HG02571 (cell line): ENCODE measurements around the gene MGARP.
"Not testable (repeated sequence)": the region's sequence is repeated elsewhere in the genome, so short reads cannot be mapped to it uniquely, and the experiment has no call there.

ENCODE experiments used
- ATAC-seq: cut with Tn5 transposase; IDR thresholded peaks from one replicate; pipeline ENCODE4 v1.9.1; 2021; ENCODE audit warnings: mild to moderate bottlenecking, moderate library complexity; ENCODE audit not compliant: unreplicated experiment

MGARP gene

DNA sequence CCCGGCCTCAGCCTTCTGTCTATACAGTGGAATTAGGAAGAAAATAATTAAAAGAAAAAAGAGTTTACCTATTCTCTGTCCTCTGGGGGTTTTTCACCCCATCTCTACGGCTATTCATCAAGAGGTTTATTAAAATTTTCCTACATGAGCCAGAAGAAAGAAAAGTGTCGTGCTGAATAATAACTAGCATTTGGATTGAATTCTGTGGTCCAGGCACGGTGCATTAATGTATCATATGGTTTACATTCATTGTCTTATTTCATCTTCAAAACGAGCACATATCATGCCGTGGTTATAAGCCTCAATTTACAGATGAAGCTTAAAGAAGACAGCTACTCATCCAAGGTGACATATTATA lies 15.9 kb upstream of the MGARP start:
- no peak for ATAC-seq

- ATAC-seq, result peak; percentile 94
These were observed 15.3 kb upstream of the MGARP start for GRCh38 chr4:139295206-139295941.

GRCh38 chr4:139286186-139286698 lies 6.2 kb upstream of the MGARP start:
- ATAC-seq, result no peak

DNA sequence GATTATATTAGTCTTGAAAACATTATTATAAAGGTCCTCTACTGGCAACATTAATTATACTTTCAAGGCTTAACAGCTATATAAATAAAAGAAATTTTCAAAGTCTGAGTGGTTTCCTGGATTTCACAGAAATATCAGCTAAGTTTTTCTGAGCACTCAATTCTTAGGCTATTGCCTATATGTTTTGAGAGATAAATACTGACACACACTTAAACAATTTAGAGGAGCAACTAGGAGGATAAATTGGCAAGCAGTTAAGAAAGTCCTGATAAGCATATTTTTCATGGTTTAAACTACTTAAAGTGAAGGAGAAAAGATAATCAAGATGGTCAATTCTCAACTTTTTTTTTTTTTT lies 2.7 kb upstream of the MGARP start:
- ATAC-seq, result no peak

DNA sequence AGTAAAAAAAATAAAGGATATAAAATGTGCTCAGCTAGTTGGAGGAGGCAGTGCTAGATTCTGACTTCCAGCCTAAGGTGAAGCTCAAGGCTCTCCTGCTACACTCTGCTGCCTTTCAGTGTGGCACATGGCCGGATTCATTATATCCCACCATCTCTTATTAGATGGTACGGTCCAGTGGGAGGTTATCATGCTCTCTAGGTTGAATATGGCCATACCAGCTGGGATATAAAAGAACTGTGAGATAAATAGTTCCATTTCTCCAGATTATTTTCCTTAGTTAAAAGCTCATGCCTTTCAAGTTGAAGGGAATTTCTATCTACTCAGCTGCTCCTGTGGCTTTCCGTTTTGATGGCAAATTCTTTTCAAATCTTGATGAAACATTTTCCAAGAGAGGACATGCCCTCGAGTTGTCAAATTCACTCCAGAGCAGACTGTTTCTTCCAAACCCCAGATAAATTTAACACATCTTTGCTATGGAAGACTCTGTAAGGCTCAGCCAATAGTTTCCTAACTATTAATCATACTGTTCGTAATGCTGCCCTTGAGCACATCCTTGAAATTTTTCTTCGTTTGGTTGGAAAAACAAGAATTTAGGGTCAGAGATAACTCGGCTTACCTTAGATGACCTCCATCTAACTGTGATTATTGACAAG lies 2.2 kb upstream of the MGARP start:
- no peak for ATAC-seq

- no peak for ATAC-seq
These were observed 889 bp downstream of the MGARP start for GRCh38 chr4:139278912-139279759.

GRCh38 chr4:139278485-139278884 lies 1.5 kb downstream of the MGARP start:
- ATAC-seq, result no peak

- no peak for ATAC-seq
These were observed 4.7 kb downstream of the MGARP start for GRCh38 chr4:139275281-139275735.

- ATAC-seq, result no peak
These were observed 5.2 kb downstream of the MGARP start for GRCh38 chr4:139274790-139275189.

- ATAC-seq, result no peak
These were observed 6.2 kb downstream of the MGARP start for GRCh38 chr4:139273835-139274234.

DNA sequence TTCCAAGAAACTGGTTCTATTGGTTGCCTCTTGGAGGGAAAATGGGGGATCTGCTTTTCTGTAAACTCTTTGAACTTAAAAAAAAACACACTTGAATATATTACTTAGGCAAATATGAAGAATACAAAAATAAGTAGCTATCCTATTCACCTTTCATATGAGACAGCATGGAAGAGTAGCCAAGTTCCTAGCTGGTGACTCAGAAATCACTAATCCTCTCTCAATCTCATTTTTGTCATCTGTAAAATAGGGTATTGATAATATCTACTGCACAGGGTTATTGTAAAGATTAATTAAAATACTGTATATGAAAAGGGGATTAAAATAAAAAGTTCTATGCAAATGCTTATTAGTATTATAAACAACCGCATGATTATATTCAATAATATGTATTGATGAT lies 12.7 kb downstream of the MGARP start:
- ATAC-seq, result no peak

DNA sequence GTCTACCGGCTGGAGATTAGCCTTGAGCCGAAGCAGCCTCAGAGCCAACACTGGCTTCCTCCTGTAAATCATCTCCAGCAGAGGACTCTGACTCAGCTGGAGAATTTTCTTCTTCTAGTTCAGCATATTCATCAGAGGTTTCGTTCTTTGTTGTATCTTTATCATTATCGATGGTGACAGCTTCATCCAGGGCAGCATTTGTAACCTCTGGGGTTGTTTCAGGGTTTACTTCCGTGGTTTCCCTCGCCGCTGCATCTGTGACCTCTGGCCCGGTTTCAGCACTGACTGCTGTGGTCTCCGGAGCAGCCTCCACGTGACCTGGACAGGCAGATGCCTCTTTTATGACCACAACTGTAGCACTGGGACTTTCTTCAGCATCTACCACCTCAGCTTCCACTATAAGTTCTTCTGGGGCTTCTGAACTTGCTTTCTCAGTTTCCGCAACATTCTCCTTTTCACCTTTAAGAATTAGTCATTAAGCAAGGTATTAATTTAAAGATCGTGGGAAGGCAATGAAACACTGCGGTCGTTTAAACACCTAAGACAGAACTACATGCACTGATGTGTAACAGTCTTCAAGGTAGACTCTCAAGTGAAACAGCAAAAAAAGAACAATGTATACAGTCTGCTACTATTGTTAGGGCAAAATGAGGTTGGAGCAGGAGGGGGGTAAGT lies 13.3 kb downstream of the MGARP start:
- peak; percentile 98 for ATAC-seq

- ATAC-seq, result no peak
These were observed 13.8 kb downstream of the MGARP start for GRCh38 chr4:139266208-139266582.

DNA sequence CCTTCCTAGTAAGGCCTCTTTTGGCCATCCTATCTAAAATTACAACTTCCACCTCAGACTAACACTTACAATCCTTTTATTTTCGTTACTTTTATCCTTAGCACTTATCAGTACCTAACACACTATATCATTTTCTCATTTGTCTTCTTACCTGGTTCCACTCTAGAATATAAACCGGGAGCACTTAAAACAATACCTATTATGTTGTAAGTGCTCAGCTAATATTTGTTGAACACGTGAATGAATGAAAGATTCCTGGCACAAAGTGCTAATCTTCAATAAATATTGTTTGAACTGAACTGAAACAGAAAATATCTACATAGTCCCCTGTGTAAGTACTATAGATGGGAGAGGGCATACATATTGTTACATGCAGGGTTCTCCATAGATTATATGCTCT lies 14.4 kb downstream of the MGARP start:
- no peak for ATAC-seq

DNA sequence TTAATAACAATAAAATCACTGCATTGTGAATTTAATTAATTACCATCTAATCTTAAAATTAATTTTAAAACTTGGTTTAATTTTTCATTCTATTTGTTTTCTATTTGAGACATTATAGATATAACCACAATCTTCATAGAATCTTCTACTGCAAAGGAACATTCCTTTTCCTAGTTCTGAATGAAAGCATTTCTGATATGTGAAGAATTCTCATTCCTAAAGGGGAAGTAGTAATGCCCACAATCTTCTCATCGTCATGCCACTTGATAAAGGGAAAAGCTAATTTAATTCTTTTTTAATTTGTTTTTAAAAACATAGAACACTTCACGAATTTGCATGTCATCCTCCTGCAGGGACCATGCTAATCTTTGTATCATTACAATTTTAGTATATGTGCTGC lies 23.7 kb downstream of the MGARP start:
- no peak for ATAC-seq

- not testable (repeated sequence) for ATAC-seq
These were observed 24.4 kb downstream of the MGARP start for GRCh38 chr4:139255581-139255980.

GRCh38 chr4:139253713-139254112 lies 26.3 kb downstream of the MGARP start:
- ATAC-seq, result no peak

GRCh38 chr4:139253046-139253445 lies 27.0 kb downstream of the MGARP start:
- no peak for ATAC-seq

- no peak for ATAC-seq
These were observed 32.3 kb downstream of the MGARP start for GRCh38 chr4:139247700-139248238.

DNA sequence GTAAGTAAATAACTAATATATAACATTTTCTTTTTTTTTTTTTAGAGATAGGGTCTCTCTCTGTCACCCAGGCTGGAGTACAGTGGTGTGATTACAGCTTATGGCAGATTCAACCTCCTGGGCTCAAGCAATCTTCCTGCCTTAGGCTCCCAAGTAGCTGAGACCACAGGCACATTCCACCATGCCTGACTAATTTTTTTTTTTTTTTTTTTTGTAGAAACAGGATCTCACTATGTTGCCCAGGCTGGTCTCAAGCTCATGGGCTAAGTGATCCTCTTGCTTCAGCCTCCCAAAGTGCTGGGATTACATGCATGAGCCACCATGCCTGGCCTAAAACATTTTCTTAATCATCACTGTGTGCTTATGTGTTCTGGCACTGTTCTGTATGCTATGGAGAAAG lies 32.8 kb downstream of the MGARP start:
- ATAC-seq, result no peak

GRCh38 chr4:139246166-139246565 lies 33.9 kb downstream of the MGARP start:
- ATAC-seq, result no peak
